ENCODE measurements around the gene TMIGD1.

Gene TMIGD1

GRCh38 chr17:30315106-30315505 is 18.8 kb downstream of the TMIGD1 start:
- no peak for DNase-seq (ENCODE audit: extremely low read depth, low read depth)
- TF ChIP-seq CTCF (IDR thresholded peaks at IDR 0.05; ENCODE audit: low read depth, low read length): no peak

GRCh38 chr17:30314474-30314873 is 19.4 kb downstream of the TMIGD1 start:
- no peak for TF ChIP-seq CTCF (IDR thresholded peaks at IDR 0.05; ENCODE audit: low read depth, low read length)
- DNase-seq (ENCODE audit: extremely low read depth, low read depth): no peak

- DNase-seq (ENCODE audit: extremely low read depth, low read depth): no peak
- no peak for TF ChIP-seq CTCF (IDR thresholded peaks at IDR 0.05; ENCODE audit: low read depth, low read length)
Observed at GRCh38 chr17:30312226-30312625, 21.6 kb downstream of the TMIGD1 start.

- no peak for DNase-seq (ENCODE audit: extremely low read depth, low read depth)
- no peak for TF ChIP-seq CTCF (IDR thresholded peaks at IDR 0.05; ENCODE audit: low read depth, low read length)
Observed at GRCh38 chr17:30310562-30310961, 23.3 kb downstream of the TMIGD1 start.

- no peak for TF ChIP-seq CTCF (IDR thresholded peaks at IDR 0.05; ENCODE audit: low read depth, low read length)
- DNase-seq (ENCODE audit: extremely low read depth, low read depth): no peak
Observed at GRCh38 chr17:30309591-30309990, 24.3 kb downstream of the TMIGD1 start.

- TF ChIP-seq CTCF (IDR thresholded peaks at IDR 0.05; ENCODE audit: low read depth, low read length): no peak
Observed at GRCh38 chr17:30308406-30308805, 25.5 kb downstream of the TMIGD1 start.

GRCh38 chr17:30304778-30305177 is 29.1 kb downstream of the TMIGD1 start:
- no peak for TF ChIP-seq CTCF (IDR thresholded peaks at IDR 0.05; ENCODE audit: low read depth, low read length)
- no peak for DNase-seq (ENCODE audit: extremely low read depth, low read depth)

More at GRCh38 chr17:30308406-30308805, 25.5 kb downstream of the TMIGD1 start:
- DNase-seq (ENCODE audit: extremely low read depth, low read depth): no peak

All from AG09319 (cell line).